Left hindlimb (tissue), 1 donor: ENCODE data around the gene MYO7A.

Experiments used
- DNase-seq: peaks from one replicate; pipeline ENCODE4 v3.0.0-alpha.2; 2018

Gene MYO7A

GRCh38 chr11:77170107-77170506, 42.1 kb downstream of the MYO7A start:
- DNase-seq = no peak

- DNase-seq = no peak
Measured at GRCh38 chr11:77171254-77171653, 43.2 kb downstream of the MYO7A start.

GRCh38 chr11:77171885-77172665, 44.0 kb downstream of the MYO7A start:
- DNase-seq = no peak

- DNase-seq = no peak
Measured at GRCh38 chr11:77172666-77172982, 44.6 kb downstream of the MYO7A start.

GRCh38 chr11:77173494-77173893, 45.4 kb downstream of the MYO7A start:
- DNase-seq = no peak

GRCh38 chr11:77174559-77174958, 46.5 kb downstream of the MYO7A start:
- DNase-seq = no peak

GRCh38 chr11:77175021-77175842, 47.2 kb downstream of the MYO7A start:
- DNase-seq = no peak

- DNase-seq = no peak
Measured at GRCh38 chr11:77175869-77176539, 48.0 kb downstream of the MYO7A start.

- DNase-seq = no peak
Measured at GRCh38 chr11:77176996-77177395, 49.0 kb downstream of the MYO7A start.

GRCh38 chr11:77178150-77178549, 50.1 kb downstream of the MYO7A start:
- no peak for DNase-seq

- DNase-seq = no peak
Measured at GRCh38 chr11:77179048-77179447, 51.0 kb downstream of the MYO7A start.

- DNase-seq = no peak
Measured at GRCh38 chr11:77179681-77180080, 51.6 kb downstream of the MYO7A start.

GRCh38 chr11:77180346-77180745, 52.3 kb downstream of the MYO7A start:
- no peak for DNase-seq

GRCh38 chr11:77181226-77181625, 53.2 kb downstream of the MYO7A start:
- DNase-seq = no peak

GRCh38 chr11:77181799-77182541, 53.9 kb downstream of the MYO7A start:
- DNase-seq = no peak

GRCh38 chr11:77182542-77183430, 54.7 kb downstream of the MYO7A start:
- DNase-seq = no peak

GRCh38 chr11:77183431-77183984, 55.5 kb downstream of the MYO7A start:
- DNase-seq = no peak

- no peak for DNase-seq
Measured at GRCh38 chr11:77184136-77184860, 56.3 kb downstream of the MYO7A start.

GRCh38 chr11:77186302-77186701, 58.3 kb downstream of the MYO7A start:
- no peak for DNase-seq

- DNase-seq = no peak
Measured at GRCh38 chr11:77187111-77187750, 59.2 kb downstream of the MYO7A start.
